ENCODE measurements around the gene DMAC2L. TPM values are rescaled to one million over a fixed set of nuclear protein-coding genes. Genes with fewer than 3 reads are reported as not detected.

DMAC2L gene
- total RNA-seq, 1 donor from 2014 or later: 9.6 TPM

DNA sequence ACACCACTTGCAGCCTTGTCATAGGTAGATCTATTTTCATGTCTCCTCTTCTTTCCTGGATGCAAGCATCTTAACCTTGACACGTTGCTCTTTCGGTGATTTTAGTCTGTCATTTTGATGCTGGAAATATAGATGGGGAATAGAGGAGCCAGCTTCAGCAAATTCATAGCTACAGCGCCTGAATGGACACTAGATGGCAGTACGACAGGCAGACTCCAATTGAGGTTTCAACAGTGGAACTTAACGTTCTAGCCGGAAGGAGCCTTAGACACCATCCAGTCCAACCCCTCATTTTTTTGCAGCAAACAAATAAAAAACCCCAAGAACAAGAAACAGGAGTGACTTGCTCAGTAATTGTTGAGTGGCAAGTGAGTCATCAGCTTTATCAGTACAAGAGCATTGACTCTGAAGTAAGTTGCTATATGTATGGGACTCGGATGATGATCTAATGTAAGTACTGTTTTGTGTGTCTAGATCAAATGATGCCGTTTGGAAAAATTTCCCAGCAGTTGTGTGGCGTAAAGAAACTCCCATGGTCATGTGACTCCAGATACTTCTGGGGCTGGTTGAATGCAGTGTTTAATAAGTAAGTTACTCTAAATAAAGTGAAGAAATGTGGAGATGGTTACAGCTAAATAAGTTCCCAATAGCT lies 9.0 kb downstream of the DMAC2L start:
- peak; percentile 95 for DNase-seq (ENCODE audit: extremely low read depth, low read depth, low spot score)

DNA sequence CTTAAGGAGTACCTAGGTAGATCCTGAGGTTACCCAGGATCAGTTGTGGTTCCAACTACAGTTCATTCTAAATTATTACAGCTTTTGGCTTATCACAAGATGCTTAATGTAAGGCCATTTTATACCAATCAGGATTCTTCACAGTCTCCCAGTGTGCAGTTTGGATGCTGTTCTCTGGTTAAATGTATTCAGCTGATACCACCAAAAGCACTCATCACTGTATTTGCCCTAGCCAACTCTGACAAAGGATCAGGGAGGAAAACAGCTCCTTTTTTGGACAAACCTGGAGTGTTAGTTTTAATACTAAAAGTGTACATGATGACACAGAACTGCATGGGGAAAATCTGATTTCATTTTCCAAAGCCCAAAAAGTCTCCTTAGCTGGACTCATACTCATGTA lies 19.5 kb downstream of the DMAC2L start:
- no peak for DNase-seq (ENCODE audit: extremely low read depth, low read depth, low spot score)

DNA sequence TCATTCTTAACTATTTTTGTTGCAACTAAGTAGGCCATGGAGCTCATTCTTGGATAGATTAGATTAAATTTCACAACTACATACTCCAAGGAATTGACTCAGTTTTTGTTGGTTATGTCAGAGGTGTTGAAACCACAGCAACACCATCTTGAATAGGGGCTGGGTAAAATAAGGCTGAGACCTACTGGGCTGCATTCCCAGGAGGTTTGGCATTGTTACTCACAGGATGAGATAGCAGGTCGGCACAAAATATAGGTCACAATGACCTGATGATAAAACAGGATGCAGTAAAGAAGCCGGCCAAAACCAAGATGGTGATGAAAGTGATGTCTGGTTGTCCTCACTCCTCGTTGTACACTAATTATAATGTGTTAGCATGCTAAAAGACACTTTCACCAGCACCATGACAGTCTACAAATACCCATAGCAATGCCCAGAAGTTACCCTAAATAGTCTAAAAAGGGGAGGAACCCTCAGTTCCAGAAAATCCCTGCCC lies 20.9 kb downstream of the DMAC2L start:
- DNase-seq (ENCODE audit: extremely low read depth, low read depth, low spot score): no peak

DNA sequence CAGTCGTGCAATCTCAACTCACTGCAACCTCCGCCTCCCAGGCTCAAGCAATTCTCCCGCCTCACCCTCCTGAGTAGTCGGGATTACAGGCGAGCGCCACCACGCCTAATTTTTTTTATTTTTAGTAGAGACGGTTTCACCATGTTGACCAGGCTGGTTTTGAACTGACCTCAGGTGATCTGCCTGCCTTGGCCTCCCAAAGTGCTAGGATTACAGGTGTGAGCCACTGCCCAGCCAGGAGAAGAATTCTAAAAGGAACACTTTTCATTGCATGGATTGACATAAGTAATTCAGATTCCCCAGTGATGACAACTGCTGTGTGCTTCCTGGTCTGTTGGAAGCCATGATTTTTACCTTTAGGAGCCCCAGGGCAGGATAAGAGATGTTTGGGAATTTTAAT lies 22.1 kb downstream of the DMAC2L start:
- DNase-seq (ENCODE audit: extremely low read depth, low read depth, low spot score): no peak

DNA sequence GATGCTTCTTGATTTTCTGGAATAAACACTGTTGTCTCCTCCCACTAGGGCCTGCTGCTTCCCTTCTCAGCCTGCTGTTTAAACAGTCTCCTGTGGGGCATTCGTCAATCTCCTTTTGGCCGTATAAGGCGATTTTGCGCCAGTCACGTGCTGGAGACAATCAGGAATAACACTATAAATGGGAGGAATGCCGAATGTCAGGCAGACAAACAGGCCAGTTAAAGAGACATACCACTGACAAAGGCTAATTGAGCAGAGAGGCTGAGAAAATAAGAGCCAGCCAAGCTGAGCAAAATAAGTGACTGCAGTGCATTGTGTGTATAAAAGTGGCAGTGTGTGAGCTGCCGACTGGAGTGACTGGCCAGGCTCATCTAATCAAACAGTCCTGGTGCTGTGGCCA lies 23.3 kb downstream of the DMAC2L start:
- DNase-seq (ENCODE audit: extremely low read depth, low read depth, low spot score): no peak

DNA sequence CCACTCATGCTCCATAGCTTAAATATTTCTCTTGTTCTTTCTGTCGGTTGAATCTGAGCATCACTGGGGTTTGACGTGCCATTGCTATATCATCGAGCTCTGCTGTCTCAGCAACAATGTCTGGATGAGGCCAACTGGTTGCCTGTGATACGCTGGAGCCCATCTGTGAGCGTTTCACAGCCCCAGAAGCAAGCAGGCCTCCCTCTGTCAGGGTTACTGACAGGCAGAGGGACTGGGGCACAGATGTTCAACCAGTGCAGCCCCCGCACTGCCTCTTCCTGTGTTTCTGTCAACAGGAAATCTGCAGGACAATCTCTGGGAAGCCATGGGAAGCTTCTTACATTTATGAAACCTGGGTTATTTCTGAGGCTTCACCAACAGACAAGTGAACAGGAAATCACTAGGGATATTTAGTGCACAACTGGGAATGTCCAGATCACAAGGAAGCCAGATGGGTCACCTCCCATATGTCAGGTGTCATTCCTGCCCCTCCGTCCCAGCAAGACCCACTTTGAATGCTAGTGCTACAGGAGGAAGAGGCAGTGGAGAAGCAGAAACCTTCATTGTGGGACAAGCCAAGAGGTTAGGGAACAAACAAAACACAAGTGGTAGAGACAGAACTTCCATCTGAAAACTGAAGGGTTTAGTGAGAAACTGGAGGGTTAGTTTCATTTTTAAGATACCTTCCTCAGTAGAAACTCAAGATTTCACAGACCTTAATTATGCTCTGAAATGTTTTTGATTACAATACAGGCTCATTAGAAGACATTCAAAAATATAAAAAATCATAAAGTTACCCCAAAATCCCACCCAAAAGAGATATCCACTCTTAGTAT lies 24.1 kb downstream of the DMAC2L start:
- DNase-seq (ENCODE audit: extremely low read depth, low read depth, low spot score): no peak

DNA sequence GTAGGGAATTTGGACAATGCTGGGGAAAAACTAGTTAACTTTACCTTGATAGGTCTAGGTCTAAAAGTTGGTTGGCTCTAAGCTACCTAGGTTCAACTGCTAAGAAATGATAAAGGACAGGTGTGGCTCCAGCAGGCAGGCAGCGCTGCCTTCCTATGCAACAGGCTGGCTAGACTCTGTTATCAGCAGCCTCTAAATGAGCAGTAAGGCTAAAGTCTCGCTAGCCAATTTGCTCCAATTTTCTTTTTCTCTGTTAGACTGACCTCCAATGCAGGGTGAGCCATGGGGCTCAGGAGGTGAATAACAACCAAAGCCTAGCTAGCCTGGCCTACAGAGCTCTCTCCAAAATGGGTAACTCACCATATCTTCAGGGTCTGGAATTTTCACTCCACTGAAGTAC lies 26.5 kb downstream of the DMAC2L start:
- no peak for DNase-seq (ENCODE audit: extremely low read depth, low read depth, low spot score)

DNA sequence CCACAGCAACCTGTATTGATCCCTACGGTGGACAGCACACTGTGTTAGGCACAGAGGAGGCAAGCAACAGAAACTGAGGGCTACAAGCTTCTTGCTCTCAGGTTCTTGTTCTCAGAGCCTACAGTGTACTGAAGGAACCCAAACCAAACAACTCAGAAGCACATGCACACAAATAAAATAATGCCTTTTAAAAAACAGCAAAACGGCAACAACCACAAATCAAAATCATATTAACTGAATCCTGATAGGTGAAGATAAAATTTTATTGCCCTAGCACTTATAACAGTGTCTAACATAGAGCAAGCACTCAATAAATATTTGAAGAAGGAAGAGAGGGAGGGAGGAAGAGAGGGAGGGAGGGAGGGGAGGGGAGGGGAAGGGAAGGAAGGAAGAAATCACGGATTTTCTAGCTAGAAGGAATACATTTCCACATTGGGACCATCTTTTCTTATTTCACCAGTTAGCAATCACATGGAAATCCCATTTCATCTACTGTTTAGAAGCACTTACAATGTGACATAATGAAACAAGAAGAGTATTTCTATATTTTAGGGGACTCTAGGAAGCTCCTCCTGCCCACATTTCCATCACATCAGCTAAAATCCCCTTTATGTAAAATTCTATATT lies 27.2 kb downstream of the DMAC2L start:
- DNase-seq (ENCODE audit: extremely low read depth, low read depth, low spot score): no peak

DNA sequence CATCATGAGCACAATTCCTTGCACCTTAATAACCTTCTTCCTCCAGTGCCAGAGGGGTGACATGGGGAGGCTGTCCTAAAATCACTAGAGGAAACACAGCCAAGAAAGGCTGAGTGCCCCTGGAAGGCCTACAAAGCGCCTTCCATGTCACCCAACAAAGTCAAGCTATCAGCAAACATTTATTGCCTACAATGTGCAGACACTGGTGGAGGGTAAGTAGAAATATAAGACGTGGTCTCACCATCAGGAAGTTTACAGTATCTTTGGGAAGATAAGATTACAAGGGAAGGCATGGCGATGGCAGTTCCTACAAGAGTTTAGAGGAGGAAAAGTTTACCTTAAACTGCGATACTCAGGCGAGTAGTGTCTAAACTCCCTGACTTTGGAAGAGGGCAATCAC lies 27.9 kb downstream of the DMAC2L start:
- DNase-seq (ENCODE audit: extremely low read depth, low read depth, low spot score): no peak

DNA sequence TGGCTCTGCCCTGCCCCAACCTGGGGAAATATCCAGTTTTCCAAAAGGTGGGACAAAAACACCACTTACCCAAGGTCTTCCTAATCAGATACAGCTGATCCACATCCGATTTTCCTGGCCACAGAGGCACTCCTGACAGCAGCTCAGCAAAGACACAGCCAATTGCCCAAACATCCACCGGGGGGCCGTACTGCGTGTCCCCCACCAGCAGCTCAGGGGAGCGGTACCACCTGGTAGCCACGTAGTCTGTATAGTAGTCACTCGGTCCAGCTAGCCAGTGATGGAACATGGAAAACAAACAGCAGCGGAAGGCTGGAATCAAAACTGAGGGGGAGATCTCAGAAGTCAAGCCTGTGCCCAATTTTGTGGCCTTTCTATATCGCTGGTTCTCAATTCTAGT lies 28.8 kb downstream of the DMAC2L start:
- DNase-seq (ENCODE audit: extremely low read depth, low read depth, low spot score): no peak

DNA sequence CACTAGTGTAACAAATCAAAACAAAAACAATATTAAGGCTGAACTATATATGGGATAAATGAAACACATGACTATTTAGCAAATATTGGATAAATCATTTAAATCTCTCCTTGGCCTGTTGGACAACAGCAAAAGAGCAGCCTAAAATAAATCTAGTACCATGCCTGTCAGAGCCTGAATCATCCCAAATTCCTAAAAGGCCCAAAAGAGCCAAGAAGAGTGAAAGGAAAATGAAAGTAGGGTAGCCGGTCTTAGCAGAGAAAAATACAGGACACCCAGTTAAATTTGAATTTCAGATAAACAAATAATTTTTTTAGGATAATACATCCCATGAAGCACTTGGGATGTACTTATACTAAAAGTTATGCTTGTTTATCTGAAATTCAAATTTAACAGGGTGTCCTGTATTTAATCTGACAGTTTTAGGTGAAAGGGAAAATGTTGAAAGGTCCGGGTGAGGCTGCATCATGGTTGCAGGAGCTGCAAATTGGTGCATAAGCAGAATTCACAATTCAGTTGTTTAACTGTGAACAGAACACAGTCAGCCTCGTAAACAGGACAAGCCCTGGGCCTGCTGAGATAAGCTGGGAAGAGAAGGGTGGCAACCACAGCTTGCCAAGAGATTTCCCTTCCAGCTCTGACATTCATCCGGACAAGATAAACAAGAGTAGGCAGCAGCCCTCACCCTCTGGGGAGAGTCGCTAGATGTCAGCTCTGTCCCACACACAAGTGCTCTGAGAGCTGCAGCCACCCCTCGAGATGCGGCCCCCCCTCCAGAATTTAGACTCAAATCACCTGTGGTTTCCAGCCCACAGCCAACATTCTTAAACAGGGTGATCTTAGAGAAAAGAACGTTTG lies 30.3 kb downstream of the DMAC2L start:
- DNase-seq (ENCODE audit: extremely low read depth, low read depth, low spot score): no peak

DNA sequence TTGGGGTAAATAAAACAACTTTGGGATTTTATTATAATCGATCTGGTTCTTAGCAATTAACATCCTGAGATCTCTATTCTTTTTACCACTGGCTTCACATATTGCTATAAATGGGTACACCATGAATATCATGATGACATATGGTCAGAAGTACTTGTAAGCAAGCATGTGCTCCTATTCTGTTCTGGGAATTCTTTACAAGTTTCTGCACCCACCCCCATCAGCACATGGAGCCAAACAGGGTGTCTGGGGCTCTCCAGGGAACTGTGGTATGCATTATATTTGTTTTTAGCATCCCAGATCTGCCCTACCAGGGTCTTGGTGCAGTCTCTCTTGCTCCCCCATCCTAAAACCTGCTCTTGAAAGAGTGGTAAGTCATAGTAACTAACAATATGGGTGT lies 31.3 kb downstream of the DMAC2L start:
- no peak for DNase-seq (ENCODE audit: extremely low read depth, low read depth, low spot score)

DNA sequence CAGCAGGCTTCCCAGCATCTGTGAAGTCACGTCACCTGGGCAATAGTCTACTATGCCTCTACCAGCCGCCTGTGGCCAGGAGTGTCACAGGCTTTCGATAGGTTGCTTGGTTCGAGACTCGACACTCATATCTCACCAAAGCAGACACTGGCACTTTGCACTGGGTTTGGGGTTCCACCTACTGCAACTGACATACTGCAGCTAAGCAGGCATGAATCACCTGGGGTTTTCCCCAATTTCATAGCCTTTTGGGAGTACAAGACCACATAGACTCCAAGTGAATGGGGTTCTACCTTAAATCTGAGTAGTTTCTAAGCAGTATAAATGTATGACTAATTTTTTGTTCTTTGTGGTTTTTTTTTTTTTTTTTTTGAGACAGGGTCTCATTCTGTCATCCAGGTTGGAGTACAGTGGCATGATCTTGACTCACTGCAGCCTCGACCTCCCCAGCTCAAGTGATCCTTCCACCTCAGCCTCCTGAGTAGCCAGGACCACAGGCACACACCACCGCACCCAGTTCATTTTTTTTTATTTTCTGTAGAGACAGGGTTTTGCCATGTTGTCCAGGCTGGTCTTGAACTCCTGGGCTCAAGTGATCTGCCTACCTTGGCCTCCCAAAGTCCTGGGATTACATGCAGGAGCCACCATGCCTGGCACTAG lies 32.1 kb downstream of the DMAC2L start:
- DNase-seq (ENCODE audit: extremely low read depth, low read depth, low spot score): no peak

DNA sequence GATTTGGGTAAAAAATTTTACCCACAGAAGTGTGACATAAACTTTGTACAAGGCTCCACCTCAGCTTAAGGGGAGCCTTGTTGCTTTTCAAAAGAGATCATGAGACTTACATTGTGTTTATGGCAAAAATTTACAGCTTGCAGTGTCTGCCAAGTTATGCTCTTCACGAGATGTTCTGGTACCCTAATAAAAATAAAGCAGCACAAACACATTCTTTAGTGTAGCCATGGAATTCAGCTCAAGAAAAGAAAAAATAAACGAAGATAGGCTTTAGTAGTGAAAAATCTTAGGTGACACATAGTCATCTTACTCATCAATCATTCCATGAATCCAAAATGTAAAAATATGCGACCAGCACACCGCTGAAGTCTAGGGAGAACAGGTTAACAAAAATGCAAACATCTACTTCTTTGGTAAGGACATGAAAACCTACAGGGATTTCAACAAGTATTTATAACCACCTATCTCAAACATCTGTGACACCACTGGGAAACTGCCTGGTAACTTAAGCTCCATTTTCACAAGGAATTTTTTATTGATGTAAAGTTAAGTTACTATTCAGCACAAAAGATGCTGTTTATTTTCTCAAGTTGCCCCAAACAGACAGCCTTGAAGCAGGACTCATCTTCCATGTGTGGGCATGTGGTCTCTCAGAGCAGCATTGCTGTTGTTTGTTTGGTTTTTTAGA lies 32.9 kb downstream of the DMAC2L start:
- DNase-seq (ENCODE audit: extremely low read depth, low read depth, low spot score): no peak

DNA sequence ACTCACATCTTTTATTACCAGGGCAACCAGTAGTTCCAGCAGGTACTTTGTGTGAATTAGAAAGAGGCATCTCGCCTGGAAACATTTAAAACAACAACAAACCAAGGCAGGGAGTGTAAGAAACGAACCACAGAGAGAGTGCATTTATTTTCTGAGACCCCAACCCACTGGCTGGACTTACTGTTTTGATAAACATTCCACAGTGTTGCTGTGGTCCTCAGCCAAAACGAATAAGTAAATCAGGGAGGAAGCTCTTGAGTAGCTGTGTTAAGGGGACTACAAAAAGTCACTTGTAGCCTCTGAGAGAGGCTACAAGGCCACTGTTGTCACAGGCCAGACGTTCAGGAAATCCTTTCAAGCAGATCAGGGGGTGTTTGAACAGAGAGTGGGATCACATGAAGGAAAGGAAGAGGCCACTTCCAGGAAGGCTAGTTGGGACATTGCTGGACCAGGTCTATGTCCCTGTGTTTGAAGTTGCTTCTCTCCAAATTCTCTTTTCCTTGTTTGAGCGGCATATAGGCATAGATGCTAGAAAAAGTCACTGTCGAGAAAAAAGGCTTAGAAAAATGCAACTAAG lies 33.8 kb downstream of the DMAC2L start:
- no peak for DNase-seq (ENCODE audit: extremely low read depth, low read depth, low spot score)

DNA sequence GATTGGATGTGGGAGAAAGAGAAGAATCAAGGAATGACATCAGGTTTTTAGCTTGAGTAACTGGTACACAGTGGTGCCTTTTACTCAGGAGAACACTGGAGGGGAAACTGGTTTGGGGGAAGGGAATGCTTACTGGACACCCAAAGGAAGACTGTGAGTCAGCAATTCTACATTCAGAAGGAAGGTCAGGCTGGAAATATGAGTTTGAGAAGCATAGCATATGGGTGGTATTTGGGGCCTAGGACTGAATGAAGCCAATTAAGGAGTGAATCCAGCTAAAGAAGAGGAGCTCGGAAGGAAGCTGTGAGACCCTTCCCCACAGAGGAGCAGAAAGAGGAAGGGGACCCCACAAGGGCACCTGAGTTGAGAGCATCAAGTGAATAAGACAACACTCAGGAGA lies 35.4 kb downstream of the DMAC2L start:
- DNase-seq (ENCODE audit: extremely low read depth, low read depth, low spot score): no peak

DNA sequence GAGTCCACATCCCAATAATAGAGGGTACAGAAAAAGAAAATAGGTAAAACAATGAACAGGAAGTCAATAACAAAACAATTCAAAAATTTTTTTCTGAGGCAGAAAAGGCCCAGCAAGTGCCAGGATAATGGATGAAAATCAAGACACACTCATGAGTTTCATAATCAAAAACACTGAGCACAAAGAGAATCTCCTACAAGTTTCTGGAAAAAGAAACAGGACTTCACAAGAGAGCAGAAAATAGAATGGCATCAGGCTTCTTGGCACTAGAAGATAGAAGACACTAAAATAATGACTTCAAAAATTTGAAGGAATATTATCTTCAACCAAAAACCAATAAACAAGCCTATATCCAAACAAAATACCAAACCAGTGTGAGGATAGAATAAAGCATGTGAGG lies 36.8 kb downstream of the DMAC2L start:
- DNase-seq (ENCODE audit: extremely low read depth, low read depth, low spot score): no peak

DNA sequence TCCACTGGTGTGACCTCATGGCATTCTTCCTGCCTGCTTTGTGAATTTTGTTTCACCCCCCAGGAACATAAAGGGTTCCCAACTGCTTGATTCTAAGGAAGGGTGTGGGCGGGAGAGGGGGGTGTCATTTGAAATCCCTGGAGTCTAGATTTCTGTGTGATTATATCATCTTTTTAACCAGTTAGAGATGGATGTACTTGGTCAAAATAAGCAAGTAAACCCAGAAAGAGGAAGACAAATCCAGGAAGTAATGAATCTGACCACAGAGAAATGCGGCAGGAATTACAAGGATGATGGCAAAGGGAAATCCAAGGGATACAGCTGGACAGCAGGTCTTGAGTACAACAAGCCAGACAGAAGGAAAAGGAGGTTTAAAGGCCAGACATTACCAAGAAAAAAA lies 38.9 kb downstream of the DMAC2L start:
- no peak for DNase-seq (ENCODE audit: extremely low read depth, low read depth, low spot score)

DNA sequence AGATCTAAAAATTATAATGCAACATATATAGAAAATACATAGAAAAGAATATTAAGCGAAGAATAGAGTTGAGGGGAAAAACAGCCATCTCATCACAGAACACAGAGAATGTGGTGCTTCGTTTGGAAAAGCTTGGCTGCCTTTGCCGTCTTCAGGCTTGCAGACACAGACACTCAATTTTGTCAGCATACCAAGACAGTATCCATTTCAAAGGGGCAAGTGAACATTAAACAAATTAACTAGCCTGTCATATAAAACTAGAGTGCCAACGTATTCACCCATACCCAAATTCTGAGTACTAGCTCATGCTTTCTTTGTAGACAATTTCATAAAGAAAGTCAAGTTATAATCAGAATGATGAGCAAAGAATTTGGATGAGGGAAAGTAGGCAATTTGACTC lies 40.5 kb downstream of the DMAC2L start:
- no peak for DNase-seq (ENCODE audit: extremely low read depth, low read depth, low spot score)
